Ammon's horn (tissue), 1 donor: ENCODE results near the gene WDR1.

ENCODE experiments used
- DNase-seq: peaks from one replicate; pipeline ENCODE4 v3.0.0-alpha.2; 2016; ENCODE audit warnings: low spot score

WDR1 gene

DNA sequence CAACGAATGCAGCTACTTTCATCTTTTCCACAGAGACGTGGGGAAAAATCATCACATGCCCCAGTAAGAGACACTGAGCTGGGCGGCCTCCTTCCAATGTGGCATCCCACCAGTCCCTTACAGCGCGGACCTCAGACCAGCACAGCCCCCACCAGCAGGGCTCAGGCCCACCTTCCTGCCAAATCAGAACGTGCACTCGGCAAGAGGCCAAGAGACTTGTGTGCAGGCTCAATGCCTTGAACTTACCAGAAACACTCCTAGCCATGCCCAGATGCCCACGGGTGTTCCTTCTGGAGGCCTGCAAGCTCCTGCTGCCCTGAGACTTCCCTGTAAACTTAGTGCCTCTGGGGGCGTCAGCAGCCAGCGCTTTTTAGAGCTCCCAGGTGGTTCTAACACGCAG is 31.2 kb downstream of the WDR1 start:
- no peak for DNase-seq

- DNase-seq, result no peak
These were observed 31.8 kb downstream of the WDR1 start for GRCh38 chr4:10084651-10085358.

DNA sequence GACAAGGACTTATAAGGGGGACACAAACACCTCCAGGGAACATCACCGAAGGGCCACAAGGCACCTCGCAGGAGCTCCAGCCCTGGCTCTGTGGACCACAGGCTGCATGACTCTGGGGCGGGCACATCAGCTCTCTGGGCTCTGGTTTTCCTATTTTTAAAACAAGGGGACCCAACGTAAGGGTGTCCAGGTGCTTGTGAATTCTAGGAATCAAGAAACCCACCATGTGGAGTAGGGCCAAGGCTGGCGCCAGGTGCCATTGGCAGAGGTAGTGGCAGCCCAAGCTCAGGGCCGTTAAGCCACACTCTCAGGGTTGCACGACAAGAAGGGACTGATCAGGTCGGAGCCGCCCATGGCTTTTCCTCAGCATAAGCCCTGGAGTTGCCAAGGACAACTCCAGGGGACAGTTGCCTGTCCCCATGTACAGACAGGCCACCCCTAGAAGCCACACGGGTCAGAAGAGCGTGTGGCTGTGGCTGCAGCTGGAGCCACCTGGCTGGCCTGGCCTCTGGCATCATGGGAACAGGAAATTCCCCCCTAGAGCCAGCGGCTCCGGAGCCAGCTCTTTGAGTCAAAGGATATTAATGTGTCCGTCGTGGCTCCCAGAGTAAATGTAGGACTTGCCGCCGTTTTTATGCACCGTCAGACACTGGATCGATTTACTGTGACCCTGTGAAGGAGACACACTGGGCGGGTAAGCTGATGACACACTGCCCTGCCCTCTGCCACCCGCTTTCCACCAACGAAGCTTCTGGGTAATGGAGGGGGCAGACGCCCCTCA is 32.5 kb downstream of the WDR1 start:
- DNase-seq, result no peak

GRCh38 chr4:10083331-10083771 is 33.2 kb downstream of the WDR1 start:
- no peak for DNase-seq

DNA sequence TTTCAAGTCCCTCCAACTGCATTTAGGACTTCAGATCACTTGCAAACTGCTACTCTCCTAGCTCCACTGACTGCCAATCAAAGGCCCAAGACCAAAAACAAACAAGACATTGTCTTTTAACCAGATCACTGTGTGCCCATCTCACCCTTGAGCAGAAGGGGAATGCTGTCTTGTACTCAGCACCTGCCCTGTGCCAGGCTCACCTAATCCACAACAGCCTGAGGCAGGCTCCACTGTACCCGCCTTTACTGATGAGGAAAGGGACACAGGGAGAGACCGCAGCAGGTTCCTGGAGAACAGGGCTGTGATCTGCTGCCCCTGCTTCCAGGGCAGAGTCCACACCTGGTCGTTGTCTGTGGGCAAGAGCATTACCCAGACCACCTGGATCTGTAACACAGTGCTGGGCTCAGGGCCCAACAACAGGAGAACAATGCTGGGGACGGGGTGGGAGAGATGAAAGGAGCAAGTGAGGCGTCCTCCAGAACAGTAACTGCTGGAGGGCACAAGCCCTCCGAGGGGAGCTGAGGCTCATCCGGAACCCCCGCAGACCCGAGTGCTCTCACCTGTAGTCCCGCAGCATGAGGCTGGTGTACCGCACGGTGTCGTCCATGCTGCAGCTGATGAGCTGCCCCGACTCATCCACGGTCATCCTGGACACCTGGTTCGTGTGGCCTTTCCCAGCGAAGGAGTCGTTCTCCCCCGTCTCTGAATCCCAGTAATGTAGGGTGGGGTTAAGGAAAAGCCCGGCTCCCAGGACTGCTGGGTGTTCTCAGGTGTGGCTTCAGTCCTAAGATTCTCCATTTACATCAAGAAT is 33.9 kb downstream of the WDR1 start:
- DNase-seq, result no peak

GRCh38 chr4:10082047-10082446 is 34.6 kb downstream of the WDR1 start:
- no peak for DNase-seq

- no peak for DNase-seq
These were observed 35.4 kb downstream of the WDR1 start for GRCh38 chr4:10081218-10081606.

- no peak for DNase-seq
These were observed 35.9 kb downstream of the WDR1 start for GRCh38 chr4:10080589-10081217.

GRCh38 chr4:10079912-10080588 is 36.5 kb downstream of the WDR1 start:
- no peak for DNase-seq

- DNase-seq, result no peak
These were observed 37.3 kb downstream of the WDR1 start for GRCh38 chr4:10079256-10079655.

DNA sequence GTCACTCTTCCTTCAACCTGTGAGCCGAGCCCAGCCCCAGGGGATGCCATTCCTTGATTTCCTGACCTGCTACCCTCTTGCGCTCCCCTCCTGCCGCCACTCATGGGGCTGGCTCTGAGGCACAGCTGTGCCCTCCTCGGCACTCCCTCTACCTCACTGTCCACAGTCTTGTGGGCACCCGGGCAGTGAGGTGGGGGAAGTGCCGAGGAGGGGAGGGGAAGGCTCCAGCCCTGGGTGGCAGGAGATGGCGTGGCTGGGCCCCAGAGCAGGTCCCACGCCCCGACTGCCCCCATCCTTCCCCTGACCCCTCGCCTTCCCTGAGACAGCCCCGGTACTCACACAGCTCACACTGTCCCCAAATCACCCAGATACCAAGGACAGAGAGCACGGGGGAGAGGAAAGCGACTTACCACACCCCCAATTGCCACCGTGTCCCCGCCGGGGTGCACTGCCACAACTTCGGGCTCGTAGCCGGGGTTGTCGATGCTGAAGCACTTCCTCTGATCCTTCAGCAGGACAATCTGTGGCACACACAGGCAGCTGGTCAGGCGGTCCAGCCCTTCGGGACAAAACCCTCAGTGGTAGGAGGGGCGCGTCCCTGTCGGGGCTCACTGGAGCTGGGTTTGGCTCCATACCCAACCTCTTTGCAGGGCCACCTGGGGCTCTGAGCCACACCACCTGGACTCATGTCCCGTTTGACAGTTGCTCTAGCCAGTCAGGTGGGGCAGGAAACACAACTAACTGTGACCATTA is 37.9 kb downstream of the WDR1 start:
- no peak for DNase-seq

DNA sequence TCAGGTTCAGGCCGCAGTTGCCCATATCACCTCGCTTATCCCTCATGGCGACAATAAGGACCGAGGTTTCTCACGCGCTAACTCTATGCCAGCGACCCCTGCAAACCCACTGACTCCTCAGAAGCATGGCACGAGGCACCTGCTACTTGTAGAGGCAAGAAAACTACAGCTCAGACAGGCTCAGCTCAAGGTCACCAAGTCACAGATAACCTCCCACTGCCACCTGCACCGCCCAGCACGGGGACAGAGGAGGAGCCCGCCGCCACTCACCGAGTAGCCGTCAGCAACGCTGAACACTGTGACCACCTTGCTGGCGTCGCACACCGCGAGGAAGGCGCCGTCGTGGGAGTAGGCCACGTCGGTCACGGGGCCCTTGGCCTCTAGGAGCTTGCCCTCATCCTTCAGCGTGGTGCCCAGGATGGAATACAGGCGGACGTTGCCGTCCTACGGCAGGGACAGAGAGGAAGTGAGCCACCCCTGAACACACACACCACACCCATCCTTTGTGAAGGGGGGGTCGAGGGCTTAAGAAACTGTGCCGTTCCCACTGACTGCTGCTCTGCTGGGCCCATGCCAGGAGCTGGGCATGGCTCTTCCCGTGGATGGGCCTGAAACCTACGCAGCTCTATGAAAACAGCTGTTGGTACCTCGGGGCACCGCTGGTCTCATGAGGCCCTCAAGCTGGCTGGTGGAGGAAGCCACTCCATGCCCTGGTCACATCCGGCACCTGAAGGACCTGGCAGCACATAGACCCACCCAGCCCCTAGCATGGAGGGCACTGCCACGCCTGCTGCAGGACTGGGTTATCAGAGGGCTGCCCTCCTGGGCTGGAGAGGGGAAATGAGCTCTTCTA is 38.9 kb downstream of the WDR1 start:
- DNase-seq, result no peak

- no peak for DNase-seq
These were observed 39.5 kb downstream of the WDR1 start for GRCh38 chr4:10077076-10077475.

DNA sequence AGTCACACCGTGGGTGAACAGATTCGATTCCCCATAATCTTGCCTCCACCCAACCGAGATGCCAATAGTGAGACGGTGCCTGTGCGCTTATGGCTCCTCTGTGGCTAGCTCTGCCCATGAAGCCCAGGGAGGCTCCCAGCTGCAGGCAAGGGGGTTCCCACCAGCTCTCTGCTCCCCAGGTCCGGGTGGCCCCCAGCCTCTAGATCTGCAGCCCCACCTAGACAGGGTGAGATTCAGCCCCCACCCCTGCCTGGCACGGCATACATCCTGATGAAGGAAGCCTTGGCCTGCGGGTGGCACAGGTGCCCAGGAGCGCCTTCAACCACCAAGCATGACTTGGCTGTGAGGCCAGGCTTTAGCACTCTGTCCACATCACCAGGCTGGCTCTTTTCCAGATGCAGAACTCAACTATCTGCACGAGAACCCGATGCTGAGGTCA is 40.6 kb downstream of the WDR1 start:
- DNase-seq, result no peak

- no peak for DNase-seq
These were observed 41.3 kb downstream of the WDR1 start for GRCh38 chr4:10075158-10075863.

DNA sequence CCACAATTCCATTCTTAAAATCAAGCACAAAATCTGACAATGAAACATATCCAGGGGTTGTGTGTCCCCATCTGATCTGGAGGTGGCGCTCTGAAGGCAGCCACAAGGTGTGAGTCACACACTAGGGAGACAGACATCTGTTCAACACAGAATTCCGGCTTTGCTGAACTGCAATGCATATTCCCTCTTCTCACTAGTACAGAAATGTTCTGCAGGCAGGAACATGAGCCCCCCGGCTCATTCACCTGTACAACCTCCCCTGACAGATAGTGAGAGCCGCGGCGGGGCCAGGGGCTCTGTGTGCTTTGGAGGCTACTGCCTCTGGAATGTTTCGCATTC is 41.9 kb downstream of the WDR1 start:
- peak; percentile 76 for DNase-seq

DNA sequence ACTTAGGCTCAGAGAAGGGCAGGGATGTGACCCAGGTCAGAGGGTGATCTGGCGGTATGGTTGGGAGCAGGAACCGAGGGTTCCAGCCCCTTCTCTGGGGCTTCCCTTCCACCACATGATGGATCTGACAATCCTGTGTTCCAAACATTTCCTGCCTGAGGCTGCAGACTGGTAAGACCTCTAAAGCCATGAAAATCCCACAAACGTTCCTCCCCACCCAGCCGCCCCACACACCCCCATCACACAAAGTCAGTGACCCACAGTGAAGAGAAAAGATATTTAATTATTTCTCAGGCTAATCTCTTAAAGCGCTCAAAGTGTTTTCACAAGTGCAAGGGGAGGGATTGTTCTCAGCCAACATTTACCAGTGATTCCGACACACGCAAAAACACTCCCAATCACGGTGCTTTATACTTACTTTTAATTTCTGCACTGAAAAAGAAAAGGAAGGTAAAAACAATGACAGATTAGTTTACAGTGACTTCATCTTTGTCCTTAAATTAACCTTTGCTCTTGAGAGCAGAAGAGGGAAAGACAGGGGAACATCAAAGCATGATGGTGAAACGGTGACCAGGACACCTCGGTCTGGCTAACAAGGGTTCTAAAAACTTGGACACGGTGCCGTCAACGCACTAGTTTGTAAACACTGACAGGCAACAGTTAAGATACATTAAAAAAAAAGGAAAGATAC is 42.4 kb downstream of the WDR1 start:
- no peak for DNase-seq

DNA sequence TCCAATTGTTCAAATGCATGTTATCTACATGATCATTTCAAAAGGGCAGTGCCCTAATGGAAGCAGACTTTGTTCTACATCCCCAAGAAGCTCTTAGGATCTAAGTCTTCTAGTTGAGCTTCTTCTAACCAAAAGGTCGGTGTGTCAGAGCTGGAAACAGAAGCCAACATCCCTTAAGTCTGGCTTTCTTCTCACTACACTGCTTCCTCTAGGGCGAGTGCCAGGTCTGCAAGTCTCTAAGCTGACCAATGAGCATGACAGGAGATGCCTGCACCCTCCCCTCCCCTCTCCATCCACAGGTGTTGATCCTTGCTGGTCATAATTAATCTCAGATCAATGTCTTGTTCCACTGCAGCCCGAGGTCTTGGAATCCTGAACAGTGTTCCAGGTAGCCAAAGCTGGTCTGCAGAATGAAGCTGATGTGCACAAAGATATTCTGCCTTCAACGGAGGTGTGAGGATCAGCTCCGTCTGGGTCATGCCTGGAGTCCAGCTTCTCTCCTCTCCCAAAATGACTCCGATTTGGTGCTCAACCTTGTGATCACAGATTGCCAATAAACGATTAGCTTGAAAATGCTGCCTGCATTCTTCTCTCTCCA is 44.1 kb downstream of the WDR1 start:
- no peak for DNase-seq
